NCI-H1092 treated with DMSO at 0.1 percent for 48 hours (cell line): ENCODE results near the gene FAM222A.
"Not testable (repeated sequence)": the region's sequence is repeated elsewhere in the genome, so short reads cannot be mapped to it uniquely, and the experiment has no call there.

Experiments used
- DNase-seq: peaks from one replicate; lab custom pipeline; 2025; lab: John Stamatoyannopoulos, UW

The FAM222A gene

DNA sequence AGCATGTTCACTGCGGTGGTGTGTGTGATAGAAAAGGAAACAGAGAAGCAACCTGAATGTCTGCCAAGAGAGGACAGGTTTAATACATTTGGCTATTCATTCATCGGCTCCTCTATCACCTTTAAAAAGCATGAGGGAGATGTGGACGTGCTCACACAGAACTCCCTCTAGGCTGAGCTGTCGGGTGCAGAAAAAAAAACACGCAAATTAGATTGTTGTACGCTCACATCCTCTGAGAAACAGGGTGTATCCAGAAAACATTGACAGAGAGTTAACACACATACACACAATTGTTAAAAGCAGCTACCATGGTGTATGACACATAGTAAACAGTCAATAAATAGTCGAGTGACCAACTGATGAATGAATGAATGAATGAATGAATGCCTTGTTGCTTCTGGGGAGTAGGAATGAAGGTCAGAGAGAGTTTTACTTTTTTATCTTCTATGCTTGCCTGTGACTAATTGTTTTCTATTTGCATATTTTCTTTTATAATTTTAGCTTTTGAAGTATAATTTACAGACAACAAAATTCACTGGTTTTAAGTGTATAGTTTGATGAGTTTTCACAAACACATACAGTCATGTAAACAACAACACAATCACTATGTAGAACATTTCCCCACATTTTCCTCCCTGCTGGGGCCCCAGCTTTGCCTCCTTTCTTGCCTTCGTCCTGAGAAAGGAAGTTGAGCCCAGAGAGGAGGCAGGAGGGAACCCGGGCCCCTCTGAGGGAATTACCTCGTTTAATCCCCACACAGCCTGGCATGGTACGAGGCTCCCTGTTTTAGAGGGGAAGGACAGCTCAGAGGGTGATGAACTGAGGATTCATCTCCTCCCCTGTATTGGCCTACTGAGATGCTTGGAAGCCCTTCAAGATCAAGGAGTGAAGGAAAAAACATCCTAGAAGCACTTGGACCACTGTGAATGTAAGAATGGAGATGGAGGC, 19.7 kb upstream of the FAM222A start:
- no peak for DNase-seq

- not testable (repeated sequence) for DNase-seq
Observed at GRCh38 chr12:109694629-109695028, 19.0 kb upstream of the FAM222A start.

DNA sequence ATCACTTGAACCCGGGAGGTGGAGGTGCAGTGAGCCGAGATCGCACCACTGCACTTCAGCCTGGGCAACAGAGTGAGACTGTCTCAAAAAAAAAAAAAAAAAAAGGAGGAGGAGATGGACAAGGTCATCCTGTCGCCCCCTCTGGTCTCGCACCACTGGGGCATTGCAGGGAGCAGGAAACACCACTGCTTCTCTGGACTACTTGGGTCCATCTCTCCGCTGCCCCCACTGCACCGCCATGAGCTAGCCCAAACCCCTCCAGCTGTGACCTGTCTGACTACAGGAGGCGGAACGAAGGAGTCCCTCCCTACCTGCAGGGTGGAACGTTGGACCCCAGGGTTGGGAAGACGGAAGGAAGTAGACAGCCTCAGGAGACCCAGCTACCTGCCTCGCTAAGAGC, 18.2 kb upstream of the FAM222A start:
- no peak for DNase-seq

GRCh38 chr12:109695961-109696461, 17.6 kb upstream of the FAM222A start:
- DNase-seq: no peak

DNA sequence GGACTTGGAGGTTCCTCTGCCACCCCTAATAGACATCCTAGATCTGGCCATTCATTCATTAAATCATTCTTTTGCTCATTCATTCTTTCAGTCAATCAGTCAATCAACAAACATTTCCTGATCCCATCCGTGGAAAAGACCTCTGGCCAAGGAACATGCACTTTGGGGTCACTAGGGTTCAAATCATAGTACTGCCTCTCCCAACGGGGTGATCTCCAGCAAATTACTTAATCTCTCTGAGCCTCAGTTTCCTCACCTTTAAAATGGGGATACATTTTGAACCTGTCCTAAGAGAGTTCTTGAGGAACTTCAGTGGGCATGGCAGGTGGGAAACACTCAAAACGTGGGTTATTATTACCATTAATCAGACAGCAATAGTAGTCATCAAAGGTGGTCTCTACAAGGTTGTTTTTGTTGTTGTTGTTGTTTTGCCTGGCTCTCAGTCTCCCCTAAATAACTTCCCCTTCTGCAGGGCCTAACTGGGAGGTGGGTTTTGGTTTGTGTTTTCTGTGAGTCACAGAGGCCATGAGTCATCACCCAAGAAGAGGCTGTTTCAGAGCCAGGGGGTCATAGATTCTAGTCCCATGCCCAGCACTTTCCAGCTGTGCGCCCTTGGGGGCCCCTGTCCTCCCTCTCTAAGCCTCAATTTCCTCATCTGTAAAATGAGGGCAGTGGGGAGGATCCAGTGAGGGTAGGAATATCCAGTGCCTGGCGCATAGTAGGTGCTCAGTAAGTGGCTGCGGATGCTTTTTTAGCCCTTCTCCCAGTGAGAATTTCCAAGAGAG, 16.9 kb upstream of the FAM222A start:
- DNase-seq: no peak

- DNase-seq: no peak
Observed at GRCh38 chr12:109697270-109697553, 16.4 kb upstream of the FAM222A start.

DNA sequence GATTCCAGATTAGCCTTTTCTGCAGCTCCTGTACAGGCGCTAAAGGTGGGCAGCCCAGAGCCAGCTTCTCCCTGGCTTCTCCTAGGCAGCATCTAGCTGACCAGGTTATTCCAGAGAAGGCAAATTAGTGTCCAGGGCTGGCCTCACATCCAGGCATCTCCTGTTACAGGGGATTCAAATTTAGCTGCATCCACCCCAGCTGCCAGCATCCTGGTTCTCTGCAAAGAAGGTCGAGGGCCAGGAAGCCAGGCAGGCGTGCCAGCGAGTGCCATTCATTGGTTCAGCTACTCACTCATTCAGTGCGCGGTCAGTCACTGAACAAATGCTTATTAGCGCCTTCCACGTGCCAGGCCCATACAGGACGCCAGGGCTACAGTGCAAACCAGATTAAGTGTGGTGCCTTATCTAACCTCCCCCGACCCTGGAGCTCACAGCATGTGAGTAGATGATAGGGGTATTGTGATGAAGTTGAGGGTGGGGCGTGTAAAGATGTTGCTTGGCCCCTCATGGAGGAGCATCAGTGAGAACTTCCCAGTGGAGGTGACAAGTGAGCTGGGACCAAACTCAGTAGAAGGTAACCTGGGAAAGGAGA, 15.7 kb upstream of the FAM222A start:
- no peak for DNase-seq

DNA sequence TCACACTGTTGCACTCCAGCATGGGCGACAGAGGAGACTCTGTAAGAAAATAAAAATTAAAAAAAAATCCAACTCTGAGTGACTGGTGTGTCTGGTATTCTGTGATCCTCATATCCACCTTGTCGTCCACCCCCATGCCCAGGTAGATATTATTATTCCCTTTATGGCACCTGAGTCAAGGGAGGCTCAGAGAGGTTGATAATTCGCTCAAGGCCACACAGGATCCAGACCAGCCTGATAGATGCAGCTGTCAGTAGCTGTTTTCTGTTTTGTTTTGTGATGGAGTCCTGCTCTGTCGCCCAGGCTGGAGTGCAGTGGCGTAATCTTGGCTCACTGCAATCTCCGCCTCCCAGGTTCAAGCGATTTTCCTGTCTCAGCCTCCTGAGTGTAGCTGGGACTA, 14.8 kb upstream of the FAM222A start:
- DNase-seq: no peak

- DNase-seq: no peak
Observed at GRCh38 chr12:109701064-109701463, 12.6 kb upstream of the FAM222A start.

- DNase-seq: no peak
Observed at GRCh38 chr12:109702111-109702841, 11.3 kb upstream of the FAM222A start.

GRCh38 chr12:109703684-109704083, 9.9 kb upstream of the FAM222A start:
- no peak for DNase-seq

DNA sequence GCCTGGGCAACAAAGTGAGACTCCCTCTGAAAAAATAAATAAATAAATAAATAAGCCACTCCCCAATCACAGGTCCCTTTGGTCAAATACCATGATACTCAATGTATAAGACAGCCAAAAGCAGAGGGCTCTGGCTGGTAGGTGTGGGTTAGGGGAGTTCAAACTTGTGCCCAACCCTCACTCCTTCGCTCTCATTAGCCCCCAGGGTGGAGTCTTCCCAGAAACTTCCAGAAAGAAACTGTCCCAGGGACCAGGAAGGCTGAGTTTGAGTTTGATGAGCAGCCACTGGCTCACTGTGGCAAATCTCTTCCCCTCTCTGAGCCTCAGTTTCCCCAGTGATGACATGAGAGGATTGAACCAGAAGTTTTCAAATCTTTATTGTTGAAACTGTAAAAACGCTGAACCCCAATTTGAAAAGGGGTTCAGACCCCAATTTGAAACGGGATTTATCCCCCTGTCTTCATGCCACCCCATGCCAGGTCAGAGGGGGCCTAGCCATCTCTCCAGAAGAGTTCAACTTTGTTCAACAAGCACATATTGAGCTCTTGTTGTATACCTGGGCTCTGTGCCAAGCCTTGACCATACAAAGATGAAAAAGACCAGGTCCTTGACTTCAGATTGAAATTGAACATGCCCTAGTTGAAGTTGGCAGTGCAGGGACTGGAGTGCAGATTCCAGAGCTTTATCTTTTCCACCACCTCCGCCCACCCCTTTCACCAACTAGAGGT, 9.1 kb upstream of the FAM222A start:
- no peak for DNase-seq

GRCh38 chr12:109705291-109705690, 8.3 kb upstream of the FAM222A start:
- no peak for DNase-seq

DNA sequence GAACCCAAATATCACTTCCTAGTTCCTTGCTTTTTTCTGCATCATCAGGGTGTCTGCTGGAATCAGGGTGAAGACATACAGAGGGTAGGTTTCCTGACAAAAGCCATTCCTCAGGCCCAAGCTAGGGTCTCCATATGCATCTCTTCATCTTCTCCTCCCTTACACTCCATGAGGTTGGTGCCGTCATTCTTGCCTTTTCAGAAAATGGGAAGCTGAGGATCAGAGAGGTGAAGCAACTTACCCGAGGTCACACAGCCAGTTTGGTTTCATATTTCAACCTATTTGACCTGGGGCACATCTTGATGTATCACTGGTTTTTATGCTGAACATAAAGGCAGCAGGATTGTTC, 7.3 kb upstream of the FAM222A start:
- no peak for DNase-seq

GRCh38 chr12:109706747-109707469, 6.7 kb upstream of the FAM222A start:
- peak; percentile 56 for DNase-seq

DNA sequence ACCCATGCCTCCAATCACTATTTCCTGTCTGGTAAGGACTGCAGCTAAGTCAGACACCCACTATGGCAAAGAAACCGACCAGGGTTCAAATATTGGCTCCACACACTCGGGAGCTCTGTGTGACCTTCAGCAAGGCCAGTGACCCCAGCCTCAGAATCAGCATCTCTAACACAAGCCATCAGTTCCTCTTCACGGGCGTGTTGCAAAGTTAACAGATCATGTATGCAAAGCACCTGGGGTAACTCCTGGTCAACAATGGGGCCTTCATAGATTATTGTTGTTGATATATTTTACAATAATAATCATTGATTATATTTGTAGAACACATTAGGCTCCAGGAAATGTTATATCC, 6.2 kb upstream of the FAM222A start:
- no peak for DNase-seq

GRCh38 chr12:109708939-109709338, 4.7 kb upstream of the FAM222A start:
- DNase-seq: no peak

DNA sequence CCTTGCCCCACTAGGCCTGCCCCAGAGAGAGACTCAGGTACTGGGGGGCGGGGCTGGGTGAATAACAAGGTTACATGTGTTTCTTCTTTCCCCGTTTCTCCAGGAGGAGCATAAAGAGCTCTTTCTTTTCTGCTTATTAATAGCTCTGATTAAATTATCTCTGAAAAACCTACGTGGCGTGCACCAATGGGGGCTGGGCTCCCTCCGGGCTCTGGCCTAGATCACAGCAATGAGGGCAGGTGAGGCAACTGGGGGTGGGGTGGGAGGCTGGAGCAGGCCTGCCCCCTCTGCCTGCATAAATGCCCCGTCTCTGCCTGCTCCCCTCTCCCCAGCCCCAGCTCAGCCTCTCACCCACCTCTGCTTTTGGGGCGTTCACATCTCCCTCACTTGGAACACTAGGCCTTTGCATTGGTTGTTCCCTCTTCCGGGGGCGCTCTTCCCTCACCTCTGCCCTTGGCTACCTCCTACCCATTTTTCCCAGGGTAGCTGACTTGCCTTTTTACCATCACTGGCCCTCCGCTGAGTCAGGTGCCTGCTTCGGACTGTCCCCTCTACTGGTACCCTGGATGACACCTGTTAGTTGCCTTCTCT, 4.1 kb upstream of the FAM222A start:
- no peak for DNase-seq

DNA sequence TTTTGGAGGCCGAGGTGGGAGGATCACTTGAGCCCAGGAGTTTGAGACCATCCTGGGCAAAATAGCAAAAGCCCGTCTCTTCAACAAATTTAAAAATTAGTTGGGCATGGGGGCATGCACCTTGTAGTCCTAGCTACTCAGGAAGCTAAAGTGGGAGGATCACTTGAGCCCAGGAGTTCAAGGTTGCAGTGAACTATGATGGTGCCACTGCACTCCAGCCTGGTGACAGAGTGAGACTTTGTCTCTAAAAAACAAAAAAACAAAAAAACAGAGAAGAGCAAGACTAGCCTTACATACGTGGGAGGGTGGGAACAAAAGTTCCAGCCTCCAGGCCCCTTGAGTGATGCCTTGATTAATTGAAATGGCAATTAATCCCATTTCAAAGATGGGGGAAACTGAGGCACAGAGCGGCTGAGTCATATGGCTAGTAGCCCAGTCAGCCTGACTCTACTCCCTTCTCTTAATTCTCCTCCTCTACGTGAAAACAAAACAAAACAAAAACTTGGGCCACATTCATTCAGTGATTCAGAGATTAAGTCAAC, 3.3 kb upstream of the FAM222A start:
- no peak for DNase-seq
